Body of pancreas (tissue), 4 donors: Measurements from ENCODE around the gene ANO2.

ENCODE experiments used
- POLR2A ChIP-seq, 3 donors: fragments of 450-650 bp; IDR thresholded peaks; one replicate each; pipeline ENCODE4 v1.6.1; 2016; ENCODE audit warnings: antibody characterized with exemption in 3 of 3, mild to moderate bottlenecking in 2 of 3
- TF ChIP-seq, protein P1 (sequence below), 7 experiments: fragments of 450-650 bp in 4 of 7; fragments of 200-600 bp in 3 of 7; sonication (generic) in 3 of 7; IDR thresholded peaks; one replicate each; pipeline ENCODE4 v1.5.1; 2016 to 2019; ENCODE audit warnings: antibody characterized with exemption in 7 of 7

DNA sequence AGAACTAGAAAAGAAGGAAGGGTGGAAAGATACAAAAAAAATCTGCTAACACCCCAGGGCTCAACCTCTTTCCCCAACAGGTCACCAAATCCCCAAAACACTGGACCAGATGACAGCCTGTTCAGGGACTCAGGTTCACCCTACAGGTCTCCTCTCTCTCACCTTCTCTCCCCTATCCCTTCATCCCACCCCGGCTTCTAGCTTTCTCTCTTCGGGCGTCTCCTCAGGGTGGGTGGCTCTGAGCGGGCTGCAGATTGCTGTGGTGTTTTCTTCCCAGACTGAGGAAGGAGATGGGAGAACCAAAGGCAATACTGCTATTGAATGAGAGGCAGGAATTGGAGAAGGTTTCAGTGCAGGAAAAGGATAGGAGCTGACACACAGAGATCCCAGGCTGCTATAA lies 39.3 kb downstream of the ANO2 start:
- TF ChIP-seq POLR2A (IDR thresholded peaks at IDR 0.05): no peak
- TF ChIP-seq, protein P1, sequence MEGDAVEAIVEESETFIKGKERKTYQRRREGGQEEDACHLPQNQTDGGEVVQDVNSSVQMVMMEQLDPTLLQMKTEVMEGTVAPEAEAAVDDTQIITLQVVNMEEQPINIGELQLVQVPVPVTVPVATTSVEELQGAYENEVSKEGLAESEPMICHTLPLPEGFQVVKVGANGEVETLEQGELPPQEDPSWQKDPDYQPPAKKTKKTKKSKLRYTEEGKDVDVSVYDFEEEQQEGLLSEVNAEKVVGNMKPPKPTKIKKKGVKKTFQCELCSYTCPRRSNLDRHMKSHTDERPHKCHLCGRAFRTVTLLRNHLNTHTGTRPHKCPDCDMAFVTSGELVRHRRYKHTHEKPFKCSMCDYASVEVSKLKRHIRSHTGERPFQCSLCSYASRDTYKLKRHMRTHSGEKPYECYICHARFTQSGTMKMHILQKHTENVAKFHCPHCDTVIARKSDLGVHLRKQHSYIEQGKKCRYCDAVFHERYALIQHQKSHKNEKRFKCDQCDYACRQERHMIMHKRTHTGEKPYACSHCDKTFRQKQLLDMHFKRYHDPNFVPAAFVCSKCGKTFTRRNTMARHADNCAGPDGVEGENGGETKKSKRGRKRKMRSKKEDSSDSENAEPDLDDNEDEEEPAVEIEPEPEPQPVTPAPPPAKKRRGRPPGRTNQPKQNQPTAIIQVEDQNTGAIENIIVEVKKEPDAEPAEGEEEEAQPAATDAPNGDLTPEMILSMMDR (IDR thresholded peaks at IDR 0.05): no peak
